Activated CD8-positive, alpha-beta memory T cell treated with anti-CD3 and anti-CD28 coated beads, Interleukin-2, amount 50 U/mL, for 4 hours (primary cell): ENCODE data around the gene SCN9A.
"Not testable (repeated sequence)": the region's sequence is repeated elsewhere in the genome, so short reads cannot be mapped to it uniquely, and the experiment has no call there.

ENCODE experiments used
- DNase-seq: peaks from one replicate; pipeline ENCODE4 v3.0.0-alpha.2; 2020

The SCN9A gene

GRCh38 chr2:166375736-166376487 is at the start of gene SCN9A:
Gene SCN9A, minus strand, starts transcription at chr2:166375944. Its CDS starts 64,188 bp downstream, at chr2:166311756.
- DNase-seq, result peak; percentile 18

GRCh38 chr2:166424841-166425240 is 49.1 kb upstream of the SCN9A start:
- no peak for DNase-seq

- no peak for DNase-seq
These were observed 43.8 kb upstream of the SCN9A start for GRCh38 chr2:166419616-166419934.

GRCh38 chr2:166418853-166419615 is 43.3 kb upstream of the SCN9A start:
- no peak for DNase-seq

- no peak for DNase-seq
These were observed 41.9 kb upstream of the SCN9A start for GRCh38 chr2:166417669-166418068.

- DNase-seq, result no peak
These were observed 37.5 kb upstream of the SCN9A start for GRCh38 chr2:166413255-166413654.

- no peak for DNase-seq
These were observed 35.9 kb upstream of the SCN9A start for GRCh38 chr2:166411473-166412230.

GRCh38 chr2:166410828-166411472 is 35.2 kb upstream of the SCN9A start:
- DNase-seq, result no peak

- DNase-seq, result not testable (repeated sequence)
These were observed 32.0 kb upstream of the SCN9A start for GRCh38 chr2:166407746-166408145.

- DNase-seq, result no peak
These were observed 30.6 kb upstream of the SCN9A start for GRCh38 chr2:166406374-166406773.

- no peak for DNase-seq
These were observed 29.8 kb upstream of the SCN9A start for GRCh38 chr2:166405569-166405926.

- no peak for DNase-seq
These were observed 29.3 kb upstream of the SCN9A start for GRCh38 chr2:166404831-166405568.

- DNase-seq, result no peak
These were observed 18.5 kb upstream of the SCN9A start for GRCh38 chr2:166394245-166394644.

GRCh38 chr2:166393008-166393407 is 17.3 kb upstream of the SCN9A start:
- no peak for DNase-seq

GRCh38 chr2:166388481-166389070 is 12.8 kb upstream of the SCN9A start:
- DNase-seq, result no peak

- no peak for DNase-seq
These were observed 9.6 kb upstream of the SCN9A start for GRCh38 chr2:166385313-166385712.

- DNase-seq, result no peak
These were observed 9.0 kb upstream of the SCN9A start for GRCh38 chr2:166384774-166385173.

- no peak for DNase-seq
These were observed 6.7 kb upstream of the SCN9A start for GRCh38 chr2:166382448-166382847.

- DNase-seq, result no peak
These were observed 4.9 kb upstream of the SCN9A start for GRCh38 chr2:166380615-166381014.

GRCh38 chr2:166376873-166377272 is 1.1 kb upstream of the SCN9A start:
- no peak for DNase-seq

- no peak for DNase-seq
These were observed 714 bp upstream of the SCN9A start for GRCh38 chr2:166376488-166376828.

GRCh38 chr2:166375195-166375735 is 479 bp downstream of the SCN9A start:
- DNase-seq, result no peak
